Neural cell (in vitro differentiated cells): Measurements from ENCODE around the gene CLEC3A. TPM values are rescaled to one million over a fixed set of nuclear protein-coding genes. Genes with fewer than 3 reads are reported as not detected.

ENCODE experiments used
- H2AFZ ChIP-seq: fragments of 200-600, 300-800 bp; sonication (generic), shearing (Covaris generic); 2 replicates; pipeline ENCODE4 v1.6.0; 2014; ENCODE audit warnings: low read depth, mild to moderate bottlenecking, antibody characterized with exemption, low read length, moderate library complexity
- H3F3A ChIP-seq: fragments of 200-600 bp; shearing (Covaris generic); 2 replicates; pipeline ENCODE4 v1.6.1; 2016; ENCODE audit warnings: mild to moderate bottlenecking, moderate library complexity, mixed read lengths, antibody characterized with exemption, low read length; ENCODE audit not compliant: insufficient read depth, poor library complexity, severe bottlenecking
- H3K27ac ChIP-seq: fragments of 200-600, 300-800 bp; sonication (generic), shearing (Covaris generic); 2 replicates; pipeline ENCODE4 v1.5.1; 2014; ENCODE audit warnings: mild to moderate bottlenecking, low read length, moderate library complexity
- H3K27me3 ChIP-seq: fragments of 300-800, 200-600 bp; sonication (generic), shearing (Covaris generic); 2 replicates; pipeline ENCODE4 v1.6.0; 2014; ENCODE audit warnings: mild to moderate bottlenecking, low read depth, low read length, moderate library complexity; ENCODE audit not compliant: insufficient read depth
- H3K36me3 ChIP-seq: fragments of 300-800, 200-600 bp; sonication (generic), shearing (Covaris generic); 2 replicates; pipeline ENCODE4 v1.5.1; 2014; ENCODE audit warnings: mild to moderate bottlenecking, antibody characterized with exemption, low read length, moderate library complexity; ENCODE audit not compliant: insufficient read depth
- H3K4me2 ChIP-seq: fragments of 300-800, 200-600 bp; sonication (generic), shearing (Covaris generic); 2 replicates; pipeline ENCODE4 v1.6.0; 2014; ENCODE audit warnings: mild to moderate bottlenecking, low read length
- H3K4me3 ChIP-seq: fragments of 300-800, 200-600 bp; sonication (generic), shearing (Covaris generic); 2 replicates; pipeline ENCODE4 v1.5.1; 2014; ENCODE audit warnings: mild to moderate bottlenecking, low read length, moderate library complexity
- H3K79me2 ChIP-seq: fragments of 200-600 bp; shearing (Covaris generic); replicated peaks from 2 replicates; pipeline ENCODE4 v1.6.0; 2014; ENCODE audit warnings: mild to moderate bottlenecking, low read length, moderate library complexity; ENCODE audit not compliant: insufficient read depth
- H3K9ac ChIP-seq: fragments of 300-800, 200-600 bp; sonication (generic), shearing (Covaris generic); 2 replicates; pipeline ENCODE4 v1.6.1; 2016; ENCODE audit warnings: mild to moderate bottlenecking, low read length, mixed read lengths
- H3K9me2 ChIP-seq: fragments of 200-600 bp; shearing (Covaris generic); 2 replicates; pipeline ENCODE4 v1.6.1; 2016; ENCODE audit warnings: mild to moderate bottlenecking, low read length, mixed read lengths; ENCODE audit not compliant: insufficient read depth
- H3K9me3 ChIP-seq: fragments of 200-600, 300-800 bp; sonication (generic), shearing (Covaris generic); 2 replicates; pipeline ENCODE4 v1.6.1; 2016; ENCODE audit warnings: mild to moderate bottlenecking, mixed run types, low read length, moderate library complexity, mixed read lengths
- H4K20me1 ChIP-seq: fragments of 200-600 bp; shearing (Covaris generic); 2 replicates; pipeline ENCODE4 v1.6.1; 2016; ENCODE audit warnings: mild to moderate bottlenecking, mixed run types; ENCODE audit not compliant: insufficient read depth
- EP300 ChIP-seq: fragments of 450-650 bp; conservative IDR thresholded peaks from 2 replicates; pipeline ENCODE4 v1.6.1; 2014; ENCODE audit warnings: antibody characterized with exemption, mild to moderate bottlenecking, moderate library complexity; ENCODE audit not compliant: poor library complexity, severe bottlenecking
- EZH2 ChIP-seq: fragments of 200-600, 300-800 bp; shearing (Covaris generic), sonication (generic); IDR thresholded peaks from 2 replicates; pipeline ENCODE4 v1.6.1; 2014; ENCODE audit warnings: antibody characterized with exemption, low read length, borderline replicate concordance, mild to moderate bottlenecking; ENCODE audit not compliant: insufficient read depth, poor library complexity, severe bottlenecking
- MXI1 ChIP-seq: fragments of 450-650 bp; conservative IDR thresholded peaks from 2 replicates; pipeline ENCODE4 v1.6.1; 2014; ENCODE audit warnings: antibody characterized with exemption, mild to moderate bottlenecking; ENCODE audit not compliant: poor library complexity, severe bottlenecking
- POLR2AphosphoS5 ChIP-seq: IDR thresholded peaks from 2 replicates; pipeline ENCODE4 v1.6.1; 2012
- RAD21 ChIP-seq: fragments of 450-650 bp; conservative IDR thresholded peaks from 2 replicates; pipeline ENCODE4 v1.6.1; 2014; ENCODE audit warnings: antibody characterized with exemption, mild to moderate bottlenecking, moderate library complexity
- SMC3 ChIP-seq: fragments of 450-650 bp; conservative IDR thresholded peaks from 2 replicates; pipeline ENCODE4 v1.6.1; 2014; ENCODE audit warnings: antibody characterized with exemption, mild to moderate bottlenecking, moderate library complexity; ENCODE audit not compliant: poor library complexity
- TAF1 ChIP-seq: IDR thresholded peaks from 2 replicates; pipeline ENCODE4 v1.6.1; 2012; ENCODE audit warnings: low read depth
- polyA plus RNA-seq: library from polyadenylated mRNA; depleted of rRNA; stranded (reverse); fragments of >200 nt; gene quantifications from 2 replicates; pipeline ENCODE4 v1.2.3, GENCODE V29; 2014
- TF ChIP-seq, protein P1 (sequence below): IDR thresholded peaks from 2 replicates; pipeline ENCODE4 v1.6.1; 2012; ENCODE audit warnings: borderline replicate concordance
- TF ChIP-seq, protein P2 (sequence below): fragments of 450-650 bp; IDR thresholded peaks from 2 replicates; pipeline ENCODE4 v1.5.1; 2014; ENCODE audit warnings: antibody characterized with exemption, mild to moderate bottlenecking, moderate library complexity; ENCODE audit not compliant: poor library complexity, severe bottlenecking

The CLEC3A gene
- polyA plus RNA-seq, 1 donor from 2014 or later = not detected

DNA sequence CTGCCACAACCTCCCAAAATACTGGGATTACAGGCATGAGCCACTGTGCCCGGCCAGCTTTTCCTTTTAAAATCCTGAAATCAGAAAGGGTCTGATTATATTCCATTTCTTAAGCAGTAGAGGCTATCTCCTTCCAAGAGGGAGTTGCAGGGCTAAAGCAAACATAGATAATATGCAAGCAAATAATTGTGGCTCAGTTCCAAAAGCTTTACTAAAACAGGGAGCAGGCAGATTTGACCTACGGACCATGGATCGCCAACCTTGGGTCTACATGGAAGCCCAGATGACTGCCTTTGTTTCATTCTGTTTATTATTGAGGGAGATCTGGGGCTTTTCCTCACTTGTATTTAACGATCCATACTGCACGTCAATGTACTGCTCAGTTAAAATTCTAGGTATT is 38.5 kb downstream of the CLEC3A start:
- no peaks in the 10 kb centered on the region for H3K27me3 ChIP-seq
- no peak overlapping the region for H3K4me3 ChIP-seq

DNA sequence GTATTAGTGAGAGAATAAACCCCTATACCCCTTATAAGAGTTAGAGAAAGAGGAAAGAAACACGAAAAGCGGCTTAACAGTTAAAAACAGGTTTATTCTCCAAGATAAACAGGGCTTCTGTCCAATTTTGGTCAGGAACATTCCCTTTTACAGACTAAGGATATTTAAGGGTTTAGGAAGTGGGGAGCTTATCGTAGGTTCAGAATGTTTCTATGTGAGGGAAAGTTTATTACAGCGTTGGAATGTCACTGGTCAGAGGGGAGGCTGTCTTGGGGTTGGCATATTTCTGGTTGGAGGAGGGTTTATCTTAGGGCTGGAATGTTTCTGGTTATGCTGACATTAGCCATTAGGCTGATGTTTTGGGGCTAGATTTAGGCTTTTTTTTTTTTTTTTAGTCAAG is 43.0 kb downstream of the CLEC3A start:
- Histone ChIP-seq H3K9ac (no peak overlapping the region), H4K20me1 (no peaks in the 10 kb centered on the region), H3K79me2 (no peaks in the 10 kb centered on the region), H3K9me3 (no peaks in the 10 kb centered on the region), H3K4me3 (no peak overlapping the region), H3K36me3 (no peaks in the 10 kb centered on the region), H3F3A (no peaks in the 10 kb centered on the region), H3K27me3 (no peaks in the 10 kb centered on the region), H3K4me2 (no peak overlapping the region), H3K27ac (no peak overlapping the region), H3K9me2 (no peaks in the 10 kb centered on the region), H2AFZ (no peak overlapping the region)
- TF ChIP-seq SMC3 = no peak
- TF ChIP-seq RAD21 = no peak

More for the DNA sequence above, 38.5 kb downstream of the CLEC3A start:
- no peaks in the 10 kb centered on the region for H3F3A ChIP-seq
- no peak overlapping the region for H3K4me2 ChIP-seq
- H3K36me3 ChIP-seq = no peaks in the 10 kb centered on the region
- no peaks in the 10 kb centered on the region for H4K20me1 ChIP-seq
- no peak overlapping the region for H2AFZ ChIP-seq
- TF ChIP-seq TAF1 (no peak), EP300 (no peak), RAD21 (no peak), SMC3 (no peak), EZH2 (no peak), POLR2AphosphoS5 (no peak), MXI1 (no peak)
- TF ChIP-seq, protein P1, sequence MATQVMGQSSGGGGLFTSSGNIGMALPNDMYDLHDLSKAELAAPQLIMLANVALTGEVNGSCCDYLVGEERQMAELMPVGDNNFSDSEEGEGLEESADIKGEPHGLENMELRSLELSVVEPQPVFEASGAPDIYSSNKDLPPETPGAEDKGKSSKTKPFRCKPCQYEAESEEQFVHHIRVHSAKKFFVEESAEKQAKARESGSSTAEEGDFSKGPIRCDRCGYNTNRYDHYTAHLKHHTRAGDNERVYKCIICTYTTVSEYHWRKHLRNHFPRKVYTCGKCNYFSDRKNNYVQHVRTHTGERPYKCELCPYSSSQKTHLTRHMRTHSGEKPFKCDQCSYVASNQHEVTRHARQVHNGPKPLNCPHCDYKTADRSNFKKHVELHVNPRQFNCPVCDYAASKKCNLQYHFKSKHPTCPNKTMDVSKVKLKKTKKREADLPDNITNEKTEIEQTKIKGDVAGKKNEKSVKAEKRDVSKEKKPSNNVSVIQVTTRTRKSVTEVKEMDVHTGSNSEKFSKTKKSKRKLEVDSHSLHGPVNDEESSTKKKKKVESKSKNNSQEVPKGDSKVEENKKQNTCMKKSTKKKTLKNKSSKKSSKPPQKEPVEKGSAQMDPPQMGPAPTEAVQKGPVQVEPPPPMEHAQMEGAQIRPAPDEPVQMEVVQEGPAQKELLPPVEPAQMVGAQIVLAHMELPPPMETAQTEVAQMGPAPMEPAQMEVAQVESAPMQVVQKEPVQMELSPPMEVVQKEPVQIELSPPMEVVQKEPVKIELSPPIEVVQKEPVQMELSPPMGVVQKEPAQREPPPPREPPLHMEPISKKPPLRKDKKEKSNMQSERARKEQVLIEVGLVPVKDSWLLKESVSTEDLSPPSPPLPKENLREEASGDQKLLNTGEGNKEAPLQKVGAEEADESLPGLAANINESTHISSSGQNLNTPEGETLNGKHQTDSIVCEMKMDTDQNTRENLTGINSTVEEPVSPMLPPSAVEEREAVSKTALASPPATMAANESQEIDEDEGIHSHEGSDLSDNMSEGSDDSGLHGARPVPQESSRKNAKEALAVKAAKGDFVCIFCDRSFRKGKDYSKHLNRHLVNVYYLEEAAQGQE = no peak
- TF ChIP-seq, protein P2, sequence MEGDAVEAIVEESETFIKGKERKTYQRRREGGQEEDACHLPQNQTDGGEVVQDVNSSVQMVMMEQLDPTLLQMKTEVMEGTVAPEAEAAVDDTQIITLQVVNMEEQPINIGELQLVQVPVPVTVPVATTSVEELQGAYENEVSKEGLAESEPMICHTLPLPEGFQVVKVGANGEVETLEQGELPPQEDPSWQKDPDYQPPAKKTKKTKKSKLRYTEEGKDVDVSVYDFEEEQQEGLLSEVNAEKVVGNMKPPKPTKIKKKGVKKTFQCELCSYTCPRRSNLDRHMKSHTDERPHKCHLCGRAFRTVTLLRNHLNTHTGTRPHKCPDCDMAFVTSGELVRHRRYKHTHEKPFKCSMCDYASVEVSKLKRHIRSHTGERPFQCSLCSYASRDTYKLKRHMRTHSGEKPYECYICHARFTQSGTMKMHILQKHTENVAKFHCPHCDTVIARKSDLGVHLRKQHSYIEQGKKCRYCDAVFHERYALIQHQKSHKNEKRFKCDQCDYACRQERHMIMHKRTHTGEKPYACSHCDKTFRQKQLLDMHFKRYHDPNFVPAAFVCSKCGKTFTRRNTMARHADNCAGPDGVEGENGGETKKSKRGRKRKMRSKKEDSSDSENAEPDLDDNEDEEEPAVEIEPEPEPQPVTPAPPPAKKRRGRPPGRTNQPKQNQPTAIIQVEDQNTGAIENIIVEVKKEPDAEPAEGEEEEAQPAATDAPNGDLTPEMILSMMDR = no peak
- no peak overlapping the region for H3K9ac ChIP-seq
- H3K9me2 ChIP-seq = no peaks in the 10 kb centered on the region
- H3K9me3 ChIP-seq = no peaks in the 10 kb centered on the region
- H3K27ac ChIP-seq = no peak overlapping the region
- H3K79me2 ChIP-seq = no peaks in the 10 kb centered on the region

DNA sequence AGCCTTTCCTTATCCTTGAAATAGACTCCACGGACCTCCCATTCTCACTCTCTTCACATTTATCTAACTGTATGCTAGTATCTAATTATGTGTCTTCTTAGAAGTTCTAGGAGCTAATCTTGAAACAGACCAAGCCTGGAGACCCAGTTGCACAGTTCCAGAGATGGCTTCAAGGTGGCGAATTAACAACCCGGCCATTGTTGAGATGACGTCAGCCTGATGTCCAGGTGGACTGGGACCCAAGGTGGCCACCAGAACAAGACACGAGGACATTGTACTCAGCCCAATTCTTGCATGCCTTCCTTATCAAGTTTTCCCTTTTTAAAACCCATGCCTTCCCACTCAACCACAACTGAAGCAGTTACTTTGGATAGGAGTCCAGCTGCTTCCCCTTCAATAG is 47.6 kb downstream of the CLEC3A start:
- no peak overlapping the region for H3K27ac ChIP-seq
- H3K4me3 ChIP-seq = no peak overlapping the region
- no peaks in the 10 kb centered on the region for H3K36me3 ChIP-seq
- H3K9me2 ChIP-seq = no peaks in the 10 kb centered on the region
- H3K9ac ChIP-seq = no peak overlapping the region
- H4K20me1 ChIP-seq = no peaks in the 10 kb centered on the region
- H3F3A ChIP-seq = no peaks in the 10 kb centered on the region
- H2AFZ ChIP-seq = no peak overlapping the region
- no peaks in the 10 kb centered on the region for H3K9me3 ChIP-seq
- H3K79me2 ChIP-seq = no peaks in the 10 kb centered on the region
- TF ChIP-seq, protein P1 = no peak
- TF ChIP-seq EZH2 (no peak), MXI1 (no peak), SMC3 (no peak), POLR2AphosphoS5 (no peak), RAD21 (no peak), TAF1 (no peak), EP300 (no peak)
- TF ChIP-seq, protein P2 = no peak
- no peak overlapping the region for H3K4me2 ChIP-seq
- no peaks in the 10 kb centered on the region for H3K27me3 ChIP-seq
